Lower lobe of right lung (tissue), 2 donors: Measurements from ENCODE around the gene FLRT1. TPM values are rescaled to one million over a fixed set of nuclear protein-coding genes. Genes with fewer than 3 reads are reported as not detected.

ENCODE experiments used
- ATAC-seq, 2 donors: fragments of 200-7000 bp; cut with Tn5 transposase; one replicate each; pipeline ENCODE4 v1.9.1; 2020 to 2022; ENCODE audit warnings: mild to moderate bottlenecking in 2 of 2, moderate library complexity in 2 of 2
- DNase-seq: peaks from one replicate; pipeline ENCODE4 v3.0.0-alpha.2; 2020
- H3K27ac ChIP-seq: fragments of 200-600 bp; one replicate; pipeline ENCODE4 v1.8.0; 2022
- H3K27me3 ChIP-seq: fragments of 200-600 bp; one replicate; pipeline ENCODE4 v1.8.0; 2022; ENCODE audit warnings: low read depth
- H3K36me3 ChIP-seq: fragments of 200-600 bp; one replicate; pipeline ENCODE4 v1.8.0; 2022; ENCODE audit warnings: mild to moderate bottlenecking
- H3K4me1 ChIP-seq: fragments of 200-600 bp; one replicate; pipeline ENCODE4 v1.8.0; 2022
- H3K4me3 ChIP-seq: fragments of 200-600 bp; one replicate; pipeline ENCODE4 v1.8.0; 2022; ENCODE audit warnings: mild to moderate bottlenecking
- H3K9me3 ChIP-seq: fragments of 200-600 bp; one replicate; pipeline ENCODE4 v1.8.0; 2022
- intact Hi-C: fragments of 100-400 bp; cut with DNase I; formaldehyde crosslinking; loops from one replicate; pipeline ENCODE4 v1.11.0; 2022
- total RNA-seq: library from RNA; stranded (reverse); fragmentation: NEBNext Ultra II Directional; extraction: Animal tissue kit (Norgen Biotek cat#: 25700); gene quantifications from one replicate; pipeline ENCODE4 v1.2.1, GENCODE V29; 2021
- TF ChIP-seq, protein P1 (sequence below): fragments of 200-600 bp; IDR thresholded peaks from one replicate; pipeline ENCODE4 v1.8.0; 2022; ENCODE audit warnings: antibody characterized with exemption, mild to moderate bottlenecking
- donor health status: DM: no; HTN: yes; CAD: no; lungs with severe emphysema.

The FLRT1 gene
- total RNA-seq, 1 donor from 2014 or later: not detected

DNA sequence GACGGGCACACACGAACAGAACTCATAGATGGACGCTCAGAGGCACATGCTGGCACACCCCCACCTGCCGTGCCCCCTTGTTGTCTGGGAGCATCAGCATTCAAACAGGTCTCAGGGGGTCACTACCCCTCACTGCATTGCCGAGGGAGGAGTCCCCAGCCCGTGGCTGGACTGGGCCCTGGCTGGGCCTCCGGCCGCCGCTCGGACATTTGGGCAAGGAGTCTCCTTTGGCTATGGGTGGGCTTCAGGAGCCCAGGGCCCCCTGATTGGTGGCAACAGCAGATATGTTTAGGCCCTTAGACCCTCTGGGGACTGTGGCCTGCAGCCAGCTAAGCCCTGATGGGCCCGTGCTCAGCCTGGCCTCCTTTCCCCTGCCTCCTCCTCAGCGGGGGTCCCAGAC is 41.9 kb downstream of the FLRT1 start:
- Histone ChIP-seq H3K27ac (no peak overlapping the region), H3K4me1 (no peaks in the 10 kb centered on the region), H3K9me3 (no peaks in the 10 kb centered on the region), H3K36me3 (no peaks in the 10 kb centered on the region), H3K27me3 (no peaks in the 10 kb centered on the region), H3K4me3 (no peak overlapping the region)
- DNase-seq (no peak), ATAC-seq (no peak)
- TF ChIP-seq, protein P1, sequence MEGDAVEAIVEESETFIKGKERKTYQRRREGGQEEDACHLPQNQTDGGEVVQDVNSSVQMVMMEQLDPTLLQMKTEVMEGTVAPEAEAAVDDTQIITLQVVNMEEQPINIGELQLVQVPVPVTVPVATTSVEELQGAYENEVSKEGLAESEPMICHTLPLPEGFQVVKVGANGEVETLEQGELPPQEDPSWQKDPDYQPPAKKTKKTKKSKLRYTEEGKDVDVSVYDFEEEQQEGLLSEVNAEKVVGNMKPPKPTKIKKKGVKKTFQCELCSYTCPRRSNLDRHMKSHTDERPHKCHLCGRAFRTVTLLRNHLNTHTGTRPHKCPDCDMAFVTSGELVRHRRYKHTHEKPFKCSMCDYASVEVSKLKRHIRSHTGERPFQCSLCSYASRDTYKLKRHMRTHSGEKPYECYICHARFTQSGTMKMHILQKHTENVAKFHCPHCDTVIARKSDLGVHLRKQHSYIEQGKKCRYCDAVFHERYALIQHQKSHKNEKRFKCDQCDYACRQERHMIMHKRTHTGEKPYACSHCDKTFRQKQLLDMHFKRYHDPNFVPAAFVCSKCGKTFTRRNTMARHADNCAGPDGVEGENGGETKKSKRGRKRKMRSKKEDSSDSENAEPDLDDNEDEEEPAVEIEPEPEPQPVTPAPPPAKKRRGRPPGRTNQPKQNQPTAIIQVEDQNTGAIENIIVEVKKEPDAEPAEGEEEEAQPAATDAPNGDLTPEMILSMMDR: no peak
- intact Hi-C loops: no loop called here

DNA sequence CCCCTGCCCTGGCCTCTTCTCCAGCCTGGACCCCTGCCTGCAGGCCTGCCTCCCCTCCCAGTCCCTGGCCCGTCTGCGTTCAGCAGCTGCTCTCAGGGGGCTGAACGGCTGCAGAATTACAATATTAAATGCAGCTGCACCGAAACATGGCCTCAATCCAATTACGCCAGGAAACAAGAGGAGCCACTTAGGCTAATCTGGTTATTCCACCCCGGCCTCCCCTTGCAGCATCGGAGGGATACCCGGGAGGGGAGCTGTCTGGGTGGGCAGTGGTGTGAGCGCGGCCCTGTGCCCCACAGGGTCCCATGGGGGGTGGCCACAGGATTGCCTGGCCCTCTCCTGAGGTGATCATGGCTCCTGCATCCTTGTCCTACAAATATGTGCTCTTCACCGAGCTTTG is 42.6 kb downstream of the FLRT1 start:
- no peak overlapping the region for H3K27ac ChIP-seq
- H3K9me3 ChIP-seq: no peaks in the 10 kb centered on the region
- TF ChIP-seq, protein P1: no peak
- DNase-seq: no peak
- ATAC-seq: no peak
- no peaks in the 10 kb centered on the region for H3K27me3 ChIP-seq
- H3K4me1 ChIP-seq: no peaks in the 10 kb centered on the region
- intact Hi-C loops: no loop called here
- H3K36me3 ChIP-seq: no peaks in the 10 kb centered on the region
- H3K4me3 ChIP-seq: no peak overlapping the region

DNA sequence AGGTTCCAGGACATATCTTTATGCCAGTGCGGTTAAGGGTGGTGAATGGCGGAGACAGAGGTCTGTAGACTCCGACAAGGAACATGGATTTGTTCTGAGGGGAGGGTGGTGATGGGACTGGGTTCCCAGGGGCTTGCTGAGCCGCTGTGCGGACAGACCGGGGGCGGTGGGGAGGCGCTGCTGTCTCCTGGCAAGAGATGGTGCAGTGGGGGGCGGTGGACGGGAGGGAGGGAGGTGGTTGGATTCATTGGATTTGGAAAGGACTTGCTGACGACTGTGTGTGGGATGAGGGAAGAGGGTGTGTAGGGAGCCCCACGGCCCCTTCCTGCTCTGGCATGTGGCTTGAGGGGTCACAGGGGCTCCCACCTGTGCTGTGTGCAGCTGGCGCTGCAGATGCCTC is 43.2 kb downstream of the FLRT1 start:
- DNase-seq: no peak
- no peak for ATAC-seq
- H3K27ac ChIP-seq: no peak overlapping the region

DNA sequence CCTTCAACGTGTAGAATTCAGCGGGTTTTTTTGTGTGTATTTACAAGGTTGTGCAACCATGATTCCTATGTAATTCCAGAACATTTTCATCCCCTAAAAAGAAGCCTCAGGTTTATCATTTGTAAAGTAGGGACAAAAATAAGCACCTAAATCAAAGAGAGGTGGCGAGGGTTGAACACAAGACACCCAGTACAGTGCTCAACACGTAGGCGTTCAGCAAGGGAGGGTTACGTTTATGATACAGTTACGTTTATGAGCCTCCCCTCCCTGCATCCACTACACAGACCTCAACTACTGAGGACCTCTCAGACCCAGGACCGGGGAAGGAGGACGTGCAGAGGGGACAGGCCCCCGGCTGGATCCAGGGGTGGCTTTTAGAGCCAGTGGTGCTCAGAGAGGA is 44.7 kb downstream of the FLRT1 start:
- ATAC-seq (no peak), DNase-seq (no peak)
- intact Hi-C loops: no loop called here
- Histone ChIP-seq H3K36me3 (no peaks in the 10 kb centered on the region), H3K27me3 (no peaks in the 10 kb centered on the region), H3K4me3 (no peak overlapping the region), H3K27ac (no peak overlapping the region), H3K9me3 (no peaks in the 10 kb centered on the region), H3K4me1 (no peaks in the 10 kb centered on the region)
- TF ChIP-seq, protein P1: no peak

More for the DNA sequence above, 43.2 kb downstream of the FLRT1 start:
- intact Hi-C loops: no loop called here
- Histone ChIP-seq H3K9me3 (no peaks in the 10 kb centered on the region), H3K4me3 (no peak overlapping the region), H3K4me1 (no peaks in the 10 kb centered on the region), H3K27me3 (no peaks in the 10 kb centered on the region), H3K36me3 (no peaks in the 10 kb centered on the region)
- TF ChIP-seq, protein P1: no peak

DNA sequence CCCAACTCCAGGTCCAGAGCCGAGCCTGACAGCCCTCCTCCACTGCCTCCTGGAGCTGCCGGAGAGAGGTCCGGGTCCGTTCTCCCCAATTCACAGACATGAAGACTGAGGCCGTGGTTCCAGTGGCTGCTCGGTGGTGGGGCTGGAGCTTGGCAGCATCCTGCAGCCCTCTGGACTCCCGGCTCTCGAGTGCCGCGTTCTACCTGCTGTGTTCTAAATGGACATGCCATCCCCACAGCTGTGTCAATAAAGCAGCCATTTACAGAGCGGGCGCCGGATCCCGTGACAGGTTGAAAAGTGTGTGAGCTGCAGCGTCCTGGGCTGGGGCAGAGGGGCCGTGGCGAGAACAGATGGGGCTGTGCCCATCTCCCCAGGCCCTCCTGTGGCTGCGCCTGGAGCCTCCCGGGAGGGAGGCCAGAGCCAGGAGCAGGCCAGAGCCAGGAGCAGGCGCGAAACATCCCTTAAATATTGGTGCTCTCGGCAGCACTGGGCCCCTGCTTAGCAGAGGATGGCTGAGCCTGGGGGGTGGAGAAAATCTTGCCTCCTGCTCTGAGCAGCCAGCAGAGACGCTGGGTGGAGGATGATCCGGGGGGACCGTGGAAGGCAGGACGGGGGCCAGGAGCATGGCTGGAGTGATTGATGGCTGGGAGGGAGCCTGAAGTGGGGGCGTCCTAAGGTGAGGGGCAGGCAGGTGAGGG is 46.2 kb downstream of the FLRT1 start:
- H3K36me3 ChIP-seq: no peaks in the 10 kb centered on the region

More for the DNA sequence above, 46.2 kb downstream of the FLRT1 start:
- DNase-seq: no peak
- H3K27ac ChIP-seq: no peak overlapping the region
- H3K27me3 ChIP-seq: no peaks in the 10 kb centered on the region
- no peaks in the 10 kb centered on the region for H3K9me3 ChIP-seq
- H3K4me3 ChIP-seq: no peak overlapping the region
- no peak for ATAC-seq
- intact Hi-C loops: no loop called here
- TF ChIP-seq, protein P1: no peak
- no peaks in the 10 kb centered on the region for H3K4me1 ChIP-seq
